NCI-H82 treated with DMSO at 0.1 percent for 48 hours (cell line): Measurements from ENCODE around the gene FOSL1.
"Not testable (repeated sequence)": the region's sequence is repeated elsewhere in the genome, so short reads cannot be mapped to it uniquely, and the experiment has no call there.

Experiments used
- DNase-seq: peaks from one replicate; lab custom pipeline; 2025; ENCODE audit not compliant: unreplicated experiment; lab: John Stamatoyannopoulos, UW

Gene FOSL1

DNA sequence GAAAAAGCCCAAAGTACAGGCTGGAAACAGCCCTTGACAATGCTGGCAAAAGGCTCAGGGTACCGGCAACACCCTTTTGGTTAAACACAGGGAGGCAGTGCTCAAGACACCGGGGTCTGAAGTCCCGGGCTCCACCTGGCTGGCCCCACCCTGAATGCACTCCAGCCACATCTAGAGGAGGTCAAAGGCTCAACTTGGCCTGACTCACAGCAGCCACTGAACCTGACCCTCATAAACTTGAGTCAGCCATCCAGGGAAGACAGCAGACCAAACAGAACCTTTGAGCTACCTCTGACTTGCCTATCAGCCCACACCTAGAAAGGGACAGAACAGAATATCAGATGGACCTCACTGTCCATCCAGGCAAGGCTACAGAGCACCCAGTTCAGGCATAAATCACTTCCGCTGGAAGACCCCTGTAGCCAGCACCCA is 46.0 kb downstream of the FOSL1 start:
- DNase-seq = no peak

DNA sequence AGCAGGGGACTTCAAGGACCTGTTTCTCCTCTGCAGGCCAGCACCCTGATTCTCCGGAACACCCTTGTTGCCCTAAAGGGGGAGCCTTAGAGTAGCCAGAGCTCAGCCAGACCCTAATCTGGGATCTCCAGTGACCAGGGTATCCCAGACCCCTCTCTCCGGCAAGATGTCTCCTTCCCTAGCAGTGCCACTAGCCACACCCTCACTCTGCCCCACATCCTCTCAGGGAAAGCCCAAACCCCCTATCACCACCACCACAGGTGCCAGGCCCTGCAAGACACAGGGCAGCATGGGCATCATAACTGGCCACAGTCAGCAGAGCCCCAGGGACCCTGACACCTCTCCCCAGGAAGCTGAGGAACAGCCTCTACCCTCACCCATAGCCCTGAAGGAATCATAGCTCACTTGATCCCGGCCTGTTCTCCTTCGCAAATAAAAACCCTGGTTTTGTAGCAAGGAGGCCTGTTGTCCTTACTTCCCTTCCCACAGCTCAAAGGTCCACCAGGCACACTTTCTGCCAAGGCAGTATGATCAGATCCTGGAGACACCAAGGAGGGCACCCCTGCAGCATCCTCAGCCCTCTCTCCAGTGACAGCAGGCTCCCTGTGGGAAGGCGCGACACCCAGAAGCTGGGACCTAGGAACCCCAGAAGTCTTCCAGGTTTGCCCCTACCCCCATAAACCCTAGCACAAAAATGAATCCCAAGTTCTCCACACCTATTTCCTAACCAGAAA is 46.8 kb downstream of the FOSL1 start:
- DNase-seq = no peak

DNA sequence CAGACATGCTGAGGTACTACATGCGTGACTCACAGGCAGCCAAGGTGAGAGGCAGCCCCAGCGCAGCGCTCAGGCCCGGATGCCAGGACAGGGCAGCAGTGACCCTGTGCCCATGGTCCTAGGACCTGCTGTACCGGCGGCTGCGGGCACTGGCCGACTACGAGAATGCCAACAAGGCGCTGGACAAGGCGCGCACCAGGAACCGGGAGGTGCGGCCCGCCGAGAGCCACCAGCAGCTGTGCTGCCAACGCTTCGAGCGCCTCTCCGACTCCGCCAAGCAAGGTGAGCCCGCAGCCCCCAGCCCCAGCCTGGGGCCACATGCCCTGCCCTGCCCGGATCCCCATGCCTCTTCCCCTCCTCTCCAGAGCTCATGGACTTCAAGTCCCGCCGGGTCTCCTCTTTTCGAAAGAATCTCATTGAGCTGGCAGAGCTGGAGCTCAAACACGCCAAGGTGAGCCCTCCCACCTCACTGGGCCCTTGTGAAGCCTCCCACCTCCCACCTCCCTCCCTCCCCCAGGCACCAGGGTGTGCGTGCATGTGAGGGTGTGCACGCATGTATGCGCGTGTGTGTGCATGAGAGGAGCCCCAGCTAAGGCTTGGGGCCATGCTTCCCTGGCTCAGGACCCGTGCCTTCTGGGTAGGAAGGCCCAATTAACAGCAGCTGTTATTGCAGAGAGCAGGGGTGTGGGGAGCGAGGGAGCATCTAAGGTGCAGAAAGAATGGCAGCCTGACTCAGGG is 47.5 kb downstream of the FOSL1 start:
- no peak for DNase-seq

DNA sequence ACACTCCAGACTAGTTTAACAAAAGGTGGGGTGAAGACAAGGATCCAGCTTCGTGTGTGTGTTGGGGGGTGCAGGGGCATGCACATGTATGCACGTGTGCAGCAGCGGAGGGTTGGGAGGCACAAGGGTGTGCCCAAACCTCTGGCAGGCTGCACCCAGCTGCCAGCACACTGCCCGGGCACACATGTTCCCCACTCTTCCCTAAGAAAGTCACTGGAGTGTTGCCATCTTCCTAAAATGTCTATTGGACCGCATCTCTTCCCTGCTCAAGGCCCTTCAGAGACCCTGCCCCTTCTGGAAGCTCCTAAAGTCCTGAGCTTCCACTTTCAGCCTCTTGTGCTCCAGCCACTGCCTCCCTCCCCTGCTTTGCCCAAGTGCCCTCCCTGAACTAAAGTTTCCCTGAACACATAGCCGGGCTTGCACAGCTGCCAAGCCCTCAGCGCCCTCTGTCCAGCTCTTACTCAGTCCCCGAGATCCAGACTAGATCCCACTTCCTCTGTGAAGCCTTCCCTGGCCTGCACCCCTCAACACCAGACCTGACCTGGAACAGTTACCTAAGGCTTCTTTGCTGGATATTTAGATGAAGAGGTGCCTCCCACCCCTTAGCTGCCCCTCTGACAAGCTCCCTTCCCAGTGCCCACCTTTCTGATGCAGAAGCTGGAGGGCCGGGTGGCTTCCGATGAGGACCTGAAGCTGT is 48.2 kb downstream of the FOSL1 start:
- DNase-seq = no peak

DNA sequence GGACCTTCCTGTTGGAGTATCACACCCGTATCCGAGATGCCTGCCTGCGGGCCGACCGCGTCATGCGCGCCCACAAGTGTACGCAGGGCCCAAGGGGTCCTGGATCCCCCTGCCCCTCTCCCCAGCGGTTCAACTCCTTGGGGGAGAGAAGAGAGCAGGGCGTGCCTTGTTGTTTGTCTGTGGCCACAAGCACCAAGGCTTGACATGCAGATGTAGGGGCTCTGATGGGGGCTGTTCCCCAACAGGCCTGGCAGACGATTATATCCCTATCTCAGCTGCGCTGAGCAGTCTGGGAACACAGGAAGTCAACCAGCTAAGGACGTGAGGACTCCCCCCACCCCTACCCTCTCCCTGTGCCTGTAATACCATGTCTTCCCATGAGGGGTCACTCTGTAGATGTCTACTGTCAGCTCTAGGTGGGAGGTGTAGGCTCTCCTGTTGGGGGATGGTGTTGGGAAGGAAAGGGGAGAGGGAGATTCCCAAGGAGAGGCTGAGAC is 49.1 kb downstream of the FOSL1 start:
- DNase-seq = peak; percentile 10

DNA sequence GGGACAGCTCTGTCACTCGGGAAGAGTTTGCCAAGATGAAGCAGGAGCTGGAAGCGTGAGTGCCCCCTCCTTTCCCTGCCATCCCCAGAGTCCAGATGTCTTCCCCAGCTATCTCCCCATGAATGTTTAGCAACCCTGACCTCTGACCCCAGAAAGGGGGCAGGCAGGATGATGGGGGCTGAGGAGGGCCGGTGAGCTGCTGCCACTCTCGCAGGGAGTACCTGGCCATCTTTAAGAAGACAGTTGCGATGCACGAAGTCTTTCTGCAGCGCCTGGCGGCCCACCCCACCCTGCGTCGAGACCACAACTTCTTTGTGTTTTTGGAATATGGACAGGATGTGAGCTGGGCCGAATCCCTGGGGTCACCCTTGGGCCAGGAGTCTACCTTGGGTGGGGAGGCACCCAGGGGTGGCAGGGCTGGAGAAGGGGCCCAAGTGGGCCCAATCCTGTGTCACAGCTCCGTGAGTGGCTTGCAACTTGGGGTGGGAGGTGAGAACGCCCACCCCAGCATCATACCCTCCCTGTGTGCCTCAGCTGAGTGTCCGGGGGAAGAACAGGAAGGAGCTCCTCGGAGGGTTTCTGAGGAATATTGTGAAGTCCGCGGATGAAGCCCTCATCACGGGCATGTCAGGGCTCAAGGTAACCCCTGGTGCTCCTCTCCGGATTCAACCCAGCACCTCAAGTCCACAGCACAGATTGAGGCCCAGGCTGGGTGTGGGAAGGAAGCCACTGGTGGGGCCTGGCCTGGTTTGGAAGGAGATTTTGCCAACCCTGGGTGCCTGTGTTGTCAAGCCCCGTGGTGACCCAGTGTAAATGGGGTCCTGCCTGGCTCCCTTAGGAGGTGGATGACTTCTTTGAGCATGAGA is 49.7 kb downstream of the FOSL1 start:
- DNase-seq = no peak

DNA sequence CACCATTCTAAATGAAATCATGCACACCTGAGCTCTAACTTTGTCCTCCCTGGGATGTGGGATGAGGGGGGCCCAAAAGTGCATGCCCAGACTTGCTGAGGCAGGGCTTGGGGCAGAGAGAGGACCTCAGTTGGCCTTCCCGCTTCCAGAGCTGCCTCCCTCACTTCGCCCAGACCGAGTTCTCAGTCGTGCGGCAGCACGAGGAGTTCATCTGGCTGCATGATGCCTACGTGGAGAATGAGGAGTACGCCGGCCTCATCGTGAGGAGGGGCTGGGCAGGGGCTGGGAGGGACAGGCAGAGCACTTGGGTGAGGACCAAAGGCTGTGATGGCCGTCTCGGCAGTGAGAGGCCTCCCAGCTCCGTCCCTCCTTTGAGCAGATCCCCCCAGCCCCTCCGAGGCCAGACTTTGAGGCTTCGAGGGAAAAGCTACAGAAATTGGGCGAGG is 50.4 kb downstream of the FOSL1 start:
- DNase-seq = no peak

DNA sequence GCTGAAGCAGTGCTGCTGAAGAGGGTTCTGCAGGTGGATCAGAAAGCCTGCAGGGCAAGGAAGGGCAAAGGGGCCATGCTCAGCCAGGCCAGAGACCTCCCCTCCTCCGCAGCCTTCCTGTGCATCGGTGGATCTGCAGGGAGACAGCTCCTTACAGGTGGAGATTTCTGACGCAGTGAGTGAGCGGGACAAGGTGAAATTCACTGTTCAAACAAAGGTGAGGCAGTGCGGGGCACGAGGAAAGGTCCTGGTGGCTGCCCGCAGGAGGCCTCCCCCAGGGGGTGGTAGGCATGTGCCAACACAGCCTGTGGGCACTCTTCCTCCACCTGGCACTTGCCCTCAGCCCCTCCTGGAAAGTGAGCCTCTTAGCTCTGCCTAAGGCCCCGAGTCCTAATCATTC is 50.8 kb downstream of the FOSL1 start:
- DNase-seq = no peak

DNA sequence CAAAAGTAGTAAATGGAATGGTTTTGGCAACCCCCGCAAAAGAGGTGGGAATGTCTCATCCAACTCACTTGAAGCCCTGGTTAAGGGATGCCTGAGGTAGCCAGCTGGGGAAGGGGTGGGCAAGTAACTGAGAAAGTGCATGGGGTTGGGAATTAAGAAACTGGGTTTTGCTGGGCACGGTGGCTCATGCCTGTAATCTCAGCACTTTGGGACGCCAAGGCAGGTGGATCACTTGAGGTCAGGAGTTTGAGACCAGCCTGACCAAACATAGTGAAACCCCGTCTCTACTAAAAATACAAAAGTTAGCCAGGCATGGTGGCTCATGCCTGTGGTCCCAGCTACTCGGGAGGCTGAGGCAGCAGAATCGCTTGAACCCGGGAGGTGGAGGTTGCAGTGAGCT is 51.5 kb downstream of the FOSL1 start:
- not testable (repeated sequence) for DNase-seq

DNA sequence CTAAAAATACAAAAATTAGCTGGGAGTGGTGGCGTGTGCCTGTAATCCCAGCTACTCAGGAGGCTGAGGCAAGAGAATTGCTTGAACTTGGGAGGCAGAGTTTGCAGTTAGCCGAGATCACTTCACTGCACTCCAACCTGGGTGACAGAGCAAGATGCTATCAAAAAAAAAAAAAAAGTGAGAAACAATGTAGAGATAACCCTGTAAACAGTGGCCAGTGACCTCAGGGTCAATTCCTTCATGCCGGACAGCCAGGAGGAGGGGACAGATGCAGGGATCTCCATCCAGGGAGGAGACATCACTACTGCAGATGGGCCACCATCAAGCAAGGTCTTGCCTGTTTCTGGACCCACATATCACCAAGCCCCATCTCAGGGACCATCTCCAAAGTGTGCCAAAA is 52.4 kb downstream of the FOSL1 start:
- no peak for DNase-seq

DNA sequence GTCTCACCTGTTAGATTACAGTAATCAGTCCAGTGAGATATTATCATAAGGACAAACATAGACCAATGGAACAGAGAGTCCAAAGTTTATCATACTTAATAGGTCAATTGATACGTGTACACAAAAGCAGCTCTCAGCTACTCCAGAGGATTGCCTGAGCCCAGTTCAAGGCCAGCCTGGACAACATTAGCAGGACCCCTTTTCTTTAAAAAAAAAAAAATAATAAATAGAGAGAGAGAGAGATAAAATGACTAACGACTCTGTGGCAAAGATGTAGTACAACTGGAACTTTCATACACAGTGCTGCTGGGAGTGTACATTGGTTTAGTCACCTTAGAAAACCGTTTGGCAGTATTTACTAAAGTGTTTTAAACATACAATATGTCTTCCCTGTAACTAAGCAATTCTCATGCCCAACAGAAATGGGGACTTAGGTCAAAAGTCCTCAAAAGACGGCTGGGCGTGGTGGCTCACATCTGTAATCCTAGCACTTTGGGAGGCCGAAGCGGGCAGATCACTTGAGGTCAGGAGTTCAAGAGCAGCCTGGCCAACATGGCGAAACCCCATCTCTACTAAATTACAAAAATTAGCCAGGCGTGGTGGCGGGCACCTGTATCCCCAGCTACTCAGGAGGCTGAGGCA is 55.8 kb downstream of the FOSL1 start:
- DNase-seq = no peak

DNA sequence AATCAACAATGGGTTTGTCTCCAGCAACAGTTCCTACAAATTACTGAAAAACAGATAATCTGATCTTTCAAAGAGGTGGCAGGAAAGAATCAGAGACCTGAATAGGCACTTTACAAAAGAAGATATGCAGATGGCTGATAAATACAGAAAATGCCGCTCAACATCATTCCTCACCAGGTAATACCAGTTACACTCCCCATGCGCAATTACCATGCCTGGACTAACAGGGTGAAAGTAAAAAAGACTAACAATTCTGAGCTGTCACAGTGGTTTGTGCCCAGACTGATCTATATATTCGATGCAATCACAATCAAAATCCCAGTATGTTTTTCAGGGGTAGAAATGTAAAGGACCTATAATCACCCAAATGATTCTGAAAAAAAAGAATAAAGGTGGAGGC is 56.4 kb downstream of the FOSL1 start:
- no peak for DNase-seq

DNA sequence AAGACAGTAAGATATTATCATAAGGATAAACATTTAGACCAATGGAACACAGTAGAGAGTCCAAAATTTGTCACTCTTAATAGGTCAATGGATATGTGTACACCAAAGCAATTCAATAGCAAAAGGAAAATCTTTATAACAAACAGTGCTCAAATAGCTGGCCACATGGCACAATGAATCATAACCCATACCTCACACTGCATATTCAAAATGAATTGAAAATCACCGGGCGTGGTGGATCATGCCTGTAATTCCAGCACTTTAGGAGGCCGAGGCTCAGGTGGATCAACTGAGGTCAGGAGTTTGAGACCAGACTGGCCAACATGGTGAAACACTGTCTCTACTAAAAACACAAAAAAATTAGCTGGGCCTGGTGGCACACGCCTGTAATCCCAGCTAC is 58.0 kb downstream of the FOSL1 start:
- no peak for DNase-seq
